Measurements from ENCODE around the gene CENATAC. TPM values are rescaled to one million over a fixed set of nuclear protein-coding genes. Genes with fewer than 3 reads are reported as not detected.

The CENATAC gene
- total and polyA plus RNA-seq, 2 experiments from 2014 or later = 24.5 to 26.2 TPM

- 95% methylated on average over 9 of the region's 9 CpGs for WGBS (ENCODE audit: low lambda C conversion rate, missing lambda C conversion rate)
- Histone ChIP-seq H3K4me1 (ENCODE audit: insufficient read depth) (no peaks in the 10 kb centered on the region), H3K36me3 (replicated peaks; ENCODE audit: insufficient read depth, low read depth) (no peaks in the 10 kb centered on the region), H3K9me3 (ENCODE audit: low read depth) (no peaks in the 10 kb centered on the region), H3K9me2 (replicated peaks; ENCODE audit: insufficient read depth) (no peaks in the 10 kb centered on the region), H3K27me3 (no peaks in the 10 kb centered on the region), H3K79me2 (no peaks in the 10 kb centered on the region), H4K20me1 (ENCODE audit: insufficient read depth, poor library complexity, severe bottlenecking) (no peaks in the 10 kb centered on the region), H3K4me2 (no peak overlapping the region), H3K27ac (no peak overlapping the region), H2AFZ (no peak overlapping the region), H3K4me3 (no peak overlapping the region)
- DNase-seq (ENCODE audit: low spot score) = no peak
- TF ChIP-seq CTCF (IDR thresholded peaks at IDR 0.05; ENCODE audit: poor library complexity) (no peak), EZH2 (IDR thresholded peaks at IDR 0.05; ENCODE audit: borderline replicate concordance) (no peak), EZH2phosphoT487 (IDR thresholded peaks at IDR 0.05; ENCODE audit: low read depth, severe bottlenecking, unreplicated experiment) (no peak)
Observed at GRCh38 chr11:119048644-119049043, 50.7 kb downstream of the CENATAC start.

GRCh38 chr11:119049081-119049480 lies 51.1 kb downstream of the CENATAC start:
- Histone ChIP-seq H3K4me1 (ENCODE audit: insufficient read depth) (no peaks in the 10 kb centered on the region), H2AFZ (no peak overlapping the region), H3K27me3 (no peaks in the 10 kb centered on the region), H3K79me2 (peaks cover under 1% of the 10 kb centered on the region), H3K4me3 (no peak overlapping the region), H3K9me3 (ENCODE audit: low read depth) (no peaks in the 10 kb centered on the region), H3K4me2 (no peak overlapping the region), H4K20me1 (ENCODE audit: insufficient read depth, poor library complexity, severe bottlenecking) (no peaks in the 10 kb centered on the region), H3K27ac (no peak overlapping the region), H3K36me3 (replicated peaks; ENCODE audit: insufficient read depth, low read depth) (no peaks in the 10 kb centered on the region), H3K9me2 (replicated peaks; ENCODE audit: insufficient read depth) (no peaks in the 10 kb centered on the region)
- no peak for DNase-seq (ENCODE audit: low spot score)
- TF ChIP-seq EZH2phosphoT487 (IDR thresholded peaks at IDR 0.05; ENCODE audit: low read depth, severe bottlenecking, unreplicated experiment) (no peak), CTCF (IDR thresholded peaks at IDR 0.05; ENCODE audit: poor library complexity) (no peak), EZH2 (IDR thresholded peaks at IDR 0.05; ENCODE audit: borderline replicate concordance) (no peak)
- WGBS (ENCODE audit: low lambda C conversion rate, missing lambda C conversion rate) = 96% methylated on average over 7 of the region's 7 CpGs

- peaks cover 22% of the 10 kb centered on the region for H3K79me2 ChIP-seq
- whole genome bisulfite sequencing (ENCODE audit: low lambda C conversion rate, missing lambda C conversion rate) = 94% methylated on average over 17 of the region's 17 CpGs
- no peaks in the 10 kb centered on the region for H3K9me2 ChIP-seq (replicated peaks; ENCODE audit: insufficient read depth)
- H3K36me3 ChIP-seq (replicated peaks; ENCODE audit: insufficient read depth, low read depth) = no peaks in the 10 kb centered on the region
- no peak overlapping the region for H3K4me3 ChIP-seq
- H2AFZ ChIP-seq = no peak overlapping the region
- no peak for TF ChIP-seq EZH2 (IDR thresholded peaks at IDR 0.05; ENCODE audit: borderline replicate concordance)
- no peak for TF ChIP-seq EZH2phosphoT487 (IDR thresholded peaks at IDR 0.05; ENCODE audit: low read depth, severe bottlenecking, unreplicated experiment)
- no peak for DNase-seq (ENCODE audit: low spot score)
- no peak overlapping the region for H3K27ac ChIP-seq
- H3K27me3 ChIP-seq = no peaks in the 10 kb centered on the region
- H3K4me2 ChIP-seq = no peak overlapping the region
- H4K20me1 ChIP-seq (ENCODE audit: insufficient read depth, poor library complexity, severe bottlenecking) = peaks cover 6% of the 10 kb centered on the region
- peaks cover 7% of the 10 kb centered on the region for H3K4me1 ChIP-seq (ENCODE audit: insufficient read depth)
- H3K9me3 ChIP-seq (ENCODE audit: low read depth) = no peaks in the 10 kb centered on the region
Observed at GRCh38 chr11:119051440-119052162, 53.7 kb downstream of the CENATAC start.

GRCh38 chr11:119052163-119052814 lies 54.4 kb downstream of the CENATAC start:
- no peak overlapping the region for H3K4me3 ChIP-seq
- 97% methylated on average over 23 of the region's 23 CpGs for WGBS (ENCODE audit: low lambda C conversion rate, missing lambda C conversion rate)

More at GRCh38 chr11:119052163-119052814, 54.4 kb downstream of the CENATAC start:
- DNase-seq (ENCODE audit: low spot score) = no peak
- Histone ChIP-seq H4K20me1 (ENCODE audit: insufficient read depth, poor library complexity, severe bottlenecking) (peaks cover 6% of the 10 kb centered on the region), H3K27ac (no peak overlapping the region), H3K9me3 (ENCODE audit: low read depth) (no peaks in the 10 kb centered on the region), H3K36me3 (replicated peaks; ENCODE audit: insufficient read depth, low read depth) (no peaks in the 10 kb centered on the region), H3K4me2 (no peak overlapping the region), H3K9me2 (replicated peaks; ENCODE audit: insufficient read depth) (no peaks in the 10 kb centered on the region), H2AFZ (no peak overlapping the region), H3K27me3 (no peaks in the 10 kb centered on the region), H3K4me1 (ENCODE audit: insufficient read depth) (peaks cover 7% of the 10 kb centered on the region), H3K79me2 (peaks cover 23% of the 10 kb centered on the region)
- TF ChIP-seq EZH2 (IDR thresholded peaks at IDR 0.05; ENCODE audit: borderline replicate concordance) (no peak), EZH2phosphoT487 (IDR thresholded peaks at IDR 0.05; ENCODE audit: low read depth, severe bottlenecking, unreplicated experiment) (no peak), CTCF (IDR thresholded peaks at IDR 0.05; ENCODE audit: poor library complexity) (no peak)

Measured in hepatocyte (in vitro differentiated cells).